WTC11 (cell line): ENCODE results near the gene PDE4B. TPM values are rescaled to one million over a fixed set of nuclear protein-coding genes. Genes with fewer than 3 reads are reported as not detected.

Experiments used
- ATAC-seq: fragments of 200-7000 bp; cut with Tn5 transposase; 2 replicates; pipeline ENCODE4 v1.10.0; 2021; ENCODE audit warnings: mild to moderate bottlenecking, moderate library complexity
- CTCF ChIA-PET: fragments of 300-600 bp; sonication (Branson Sonifier 250); formaldehyde crosslinking; loops from one replicate; lab custom pipeline; 2021; ENCODE audit warnings: antibody characterized with exemption; lab: Charles Lee
- POLR2A ChIA-PET: fragments of 350-600 bp; sonication (Branson Sonifier 250); formaldehyde crosslinking; loops from one replicate; lab custom pipeline; 2021; ENCODE audit warnings: antibody characterized with exemption; lab: Charles Lee
- DNase-seq: peaks from one replicate; pipeline ENCODE4 v3.0.0; 2021; ENCODE audit warnings: low spot score
- H3K27ac Mint-ChIP-seq: 2 replicates; pipeline ENCODE4 v1.8.0; 2021; ENCODE audit warnings: mixed read lengths
- H3K27me3 Mint-ChIP-seq: 2 replicates; pipeline ENCODE4 v1.8.0; 2021; ENCODE audit warnings: low read depth, mild to moderate bottlenecking, moderate library complexity, mixed read lengths
- H3K36me3 Mint-ChIP-seq: 2 replicates; pipeline ENCODE4 v1.8.0; 2021; ENCODE audit warnings: mixed read lengths
- H3K4me1 Mint-ChIP-seq: 2 replicates; pipeline ENCODE4 v1.8.0; 2022; ENCODE audit warnings: mixed read lengths
- H3K4me3 Mint-ChIP-seq: 2 replicates; pipeline ENCODE4 v1.8.0; 2021; ENCODE audit warnings: mild to moderate bottlenecking, moderate library complexity, mixed read lengths
- H3K9me3 Mint-ChIP-seq: 2 replicates; pipeline ENCODE4 v1.8.0; 2021; ENCODE audit warnings: mixed read lengths
- ATF1 ChIP-seq: sonication (generic); formaldehyde crosslinking; IDR thresholded peaks from 2 replicates; pipeline ENCODE4 v1.8.1; 2023; ENCODE audit warnings: mild to moderate bottlenecking, moderate library complexity, missing genetic modification reagents
- E2F4 ChIP-seq: sonication (generic); formaldehyde crosslinking; IDR thresholded peaks from 2 replicates; pipeline ENCODE4 v1.8.1; 2022; ENCODE audit warnings: low read depth, mild to moderate bottlenecking, moderate library complexity, missing genetic modification reagents, borderline replicate concordance
- ERG ChIP-seq: fragments of 250-450 bp; sonication (Bioruptor Pico); IDR thresholded peaks from 2 replicates; pipeline ENCODE4 v1.8.0; 2021; ENCODE audit warnings: mild to moderate bottlenecking
- ESRRA ChIP-seq: sonication (generic); formaldehyde crosslinking; IDR thresholded peaks from 2 replicates; pipeline ENCODE4 v1.8.1; 2022; ENCODE audit warnings: mild to moderate bottlenecking, missing genetic modification reagents, borderline replicate concordance
- FOXJ3 ChIP-seq: sonication (generic); formaldehyde crosslinking; IDR thresholded peaks from 2 replicates; pipeline ENCODE4 v1.9.0; 2021; ENCODE audit warnings: missing genetic modification reagents, mild to moderate bottlenecking, borderline replicate concordance
- IRF2 ChIP-seq: sonication (generic); formaldehyde crosslinking; IDR thresholded peaks from 2 replicates; pipeline ENCODE4 v1.8.0; 2022; ENCODE audit warnings: low read depth, missing genetic modification reagents, borderline replicate concordance
- JAZF1 ChIP-seq: fragments of 250-450 bp; sonication (Bioruptor Pico); IDR thresholded peaks from 2 replicates; pipeline ENCODE4 v1.9.0; 2021; ENCODE audit warnings: moderate library complexity, mild to moderate bottlenecking, inconsistent platforms
- JUN ChIP-seq: sonication (generic); formaldehyde crosslinking; IDR thresholded peaks from 2 replicates; pipeline ENCODE4 v1.8.0; 2023; ENCODE audit warnings: mild to moderate bottlenecking, missing genetic modification reagents
- NFYB ChIP-seq: sonication (generic); formaldehyde crosslinking; conservative IDR thresholded peaks from 2 replicates; pipeline ENCODE4 v1.8.0; 2022; ENCODE audit warnings: low read depth, missing genetic modification reagents
- NR3C1 ChIP-seq: sonication (generic); formaldehyde crosslinking; conservative IDR thresholded peaks from 2 replicates; pipeline ENCODE4 v1.8.1; 2023; ENCODE audit warnings: low read depth, mild to moderate bottlenecking, missing genetic modification reagents
- PRRX2 ChIP-seq: fragments of 250-450 bp; sonication (Bioruptor Pico); IDR thresholded peaks from 2 replicates; pipeline ENCODE4 v1.8.0; 2021; ENCODE audit warnings: mild to moderate bottlenecking
- RORB ChIP-seq: fragments of 250-450 bp; sonication (Bioruptor Pico); IDR thresholded peaks from 2 replicates; pipeline ENCODE4 v1.9.0; 2021; ENCODE audit warnings: mild to moderate bottlenecking
- TEAD1 ChIP-seq: sonication (generic); formaldehyde crosslinking; IDR thresholded peaks from 2 replicates; pipeline ENCODE4 v1.8.0; 2022; ENCODE audit warnings: mild to moderate bottlenecking, missing genetic modification reagents
- TEAD4 ChIP-seq: sonication (generic); formaldehyde crosslinking; IDR thresholded peaks from 2 replicates; pipeline ENCODE4 v1.8.0; 2022; ENCODE audit warnings: mild to moderate bottlenecking, missing genetic modification reagents
- ZNF232 ChIP-seq: sonication (generic); formaldehyde crosslinking; IDR thresholded peaks from 2 replicates; pipeline ENCODE4 v1.8.0; 2022; ENCODE audit warnings: mild to moderate bottlenecking, missing genetic modification reagents
- ZNF423 ChIP-seq: fragments of 250-450 bp; sonication (Bioruptor Pico); IDR thresholded peaks from 2 replicates; pipeline ENCODE4 v2.1.2; 2022; ENCODE audit warnings: mild to moderate bottlenecking, moderate library complexity
- ZNF425 ChIP-seq: fragments of 250-450 bp; sonication (Bioruptor Pico); conservative IDR thresholded peaks from 2 replicates; pipeline ENCODE4 v1.9.0; 2021; ENCODE audit warnings: mild to moderate bottlenecking
- ZSCAN18 ChIP-seq: fragments of 250-450 bp; sonication (Bioruptor Pico); IDR thresholded peaks from 2 replicates; pipeline ENCODE4 v2.1.2; 2022; ENCODE audit warnings: mild to moderate bottlenecking, moderate library complexity
- total RNA-seq: library from RNA; stranded (reverse); gene quantifications from 3 replicates; pipeline ENCODE4 v1.2.3, GENCODE V29; 2021
- TF ChIP-seq, protein P1 (sequence below): sonication (generic); formaldehyde crosslinking; IDR thresholded peaks from 2 replicates; pipeline ENCODE4 v1.8.0; 2022; ENCODE audit warnings: missing genetic modification reagents
- TF ChIP-seq, protein P2 (sequence below): sonication (generic); formaldehyde crosslinking; IDR thresholded peaks from 2 replicates; pipeline ENCODE4 v1.8.1; 2023; ENCODE audit warnings: mild to moderate bottlenecking, missing genetic modification reagents, moderate library complexity
- TF ChIP-seq, protein P3 (sequence below): sonication (generic); formaldehyde crosslinking; IDR thresholded peaks from 2 replicates; pipeline ENCODE4 v1.8.1; 2023; ENCODE audit warnings: mild to moderate bottlenecking, missing genetic modification reagents
- TF ChIP-seq, protein P4 (sequence below): sonication (generic); formaldehyde crosslinking; IDR thresholded peaks from 2 replicates; pipeline ENCODE4 v1.8.0; 2022; ENCODE audit warnings: mild to moderate bottlenecking, missing genetic modification reagents
- TF ChIP-seq, protein P5 (sequence below): sonication (generic); formaldehyde crosslinking; IDR thresholded peaks from 2 replicates; pipeline ENCODE4 v1.8.0; 2023; ENCODE audit warnings: missing genetic modification reagents

Gene PDE4B
- total RNA-seq, 1 experiment from 2014 or later, result 8.0 TPM

DNA sequence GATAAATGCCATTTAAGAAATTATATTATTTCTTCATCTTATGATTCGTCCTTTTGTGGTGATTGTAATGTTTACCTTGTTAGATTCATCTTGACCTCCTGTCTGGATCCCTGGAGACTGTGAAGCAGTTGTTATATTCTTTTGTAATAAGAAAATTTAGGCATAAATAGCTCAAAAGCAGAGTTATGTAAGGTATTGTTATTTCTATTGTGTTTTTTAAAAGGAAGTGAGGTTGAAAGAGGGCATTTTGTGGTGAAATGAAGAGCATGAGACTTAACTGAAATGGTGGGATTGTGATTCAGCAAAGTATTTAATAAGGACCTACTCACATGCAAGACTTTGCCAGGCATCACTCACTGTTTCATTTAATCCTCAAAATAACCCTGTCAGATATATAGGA, 104.0 kb downstream of the PDE4B start (continued):
- TF ChIP-seq NR3C1 (no peak), ZNF425 (no peak), ATF1 (CRISPR knock-in tag) (no peak), ESRRA (CRISPR knock-in tag) (no peak), ERG (CRISPR knock-in tag) (no peak), ZSCAN18 (CRISPR knock-in tag) (no peak), ZNF423 (CRISPR knock-in tag) (no peak), E2F4 (no peak)
- TF ChIP-seq, protein P1, sequence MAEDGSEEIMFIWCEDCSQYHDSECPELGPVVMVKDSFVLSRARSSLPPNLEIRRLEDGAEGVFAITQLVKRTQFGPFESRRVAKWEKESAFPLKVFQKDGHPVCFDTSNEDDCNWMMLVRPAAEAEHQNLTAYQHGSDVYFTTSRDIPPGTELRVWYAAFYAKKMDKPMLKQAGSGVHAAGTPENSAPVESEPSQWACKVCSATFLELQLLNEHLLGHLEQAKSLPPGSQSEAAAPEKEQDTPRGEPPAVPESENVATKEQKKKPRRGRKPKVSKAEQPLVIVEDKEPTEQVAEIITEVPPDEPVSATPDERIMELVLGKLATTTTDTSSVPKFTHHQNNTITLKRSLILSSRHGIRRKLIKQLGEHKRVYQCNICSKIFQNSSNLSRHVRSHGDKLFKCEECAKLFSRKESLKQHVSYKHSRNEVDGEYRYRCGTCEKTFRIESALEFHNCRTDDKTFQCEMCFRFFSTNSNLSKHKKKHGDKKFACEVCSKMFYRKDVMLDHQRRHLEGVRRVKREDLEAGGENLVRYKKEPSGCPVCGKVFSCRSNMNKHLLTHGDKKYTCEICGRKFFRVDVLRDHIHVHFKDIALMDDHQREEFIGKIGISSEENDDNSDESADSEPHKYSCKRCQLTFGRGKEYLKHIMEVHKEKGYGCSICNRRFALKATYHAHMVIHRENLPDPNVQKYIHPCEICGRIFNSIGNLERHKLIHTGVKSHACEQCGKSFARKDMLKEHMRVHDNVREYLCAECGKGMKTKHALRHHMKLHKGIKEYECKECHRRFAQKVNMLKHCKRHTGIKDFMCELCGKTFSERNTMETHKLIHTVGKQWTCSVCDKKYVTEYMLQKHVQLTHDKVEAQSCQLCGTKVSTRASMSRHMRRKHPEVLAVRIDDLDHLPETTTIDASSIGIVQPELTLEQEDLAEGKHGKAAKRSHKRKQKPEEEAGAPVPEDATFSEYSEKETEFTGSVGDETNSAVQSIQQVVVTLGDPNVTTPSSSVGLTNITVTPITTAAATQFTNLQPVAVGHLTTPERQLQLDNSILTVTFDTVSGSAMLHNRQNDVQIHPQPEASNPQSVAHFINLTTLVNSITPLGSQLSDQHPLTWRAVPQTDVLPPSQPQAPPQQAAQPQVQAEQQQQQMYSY (CRISPR knock-in tag), result no peak
- TF ChIP-seq, protein P2, sequence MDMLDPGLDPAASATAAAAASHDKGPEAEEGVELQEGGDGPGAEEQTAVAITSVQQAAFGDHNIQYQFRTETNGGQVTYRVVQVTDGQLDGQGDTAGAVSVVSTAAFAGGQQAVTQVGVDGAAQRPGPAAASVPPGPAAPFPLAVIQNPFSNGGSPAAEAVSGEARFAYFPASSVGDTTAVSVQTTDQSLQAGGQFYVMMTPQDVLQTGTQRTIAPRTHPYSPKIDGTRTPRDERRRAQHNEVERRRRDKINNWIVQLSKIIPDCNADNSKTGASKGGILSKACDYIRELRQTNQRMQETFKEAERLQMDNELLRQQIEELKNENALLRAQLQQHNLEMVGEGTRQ (CRISPR knock-in tag), result no peak
- TF ChIP-seq, protein P3, sequence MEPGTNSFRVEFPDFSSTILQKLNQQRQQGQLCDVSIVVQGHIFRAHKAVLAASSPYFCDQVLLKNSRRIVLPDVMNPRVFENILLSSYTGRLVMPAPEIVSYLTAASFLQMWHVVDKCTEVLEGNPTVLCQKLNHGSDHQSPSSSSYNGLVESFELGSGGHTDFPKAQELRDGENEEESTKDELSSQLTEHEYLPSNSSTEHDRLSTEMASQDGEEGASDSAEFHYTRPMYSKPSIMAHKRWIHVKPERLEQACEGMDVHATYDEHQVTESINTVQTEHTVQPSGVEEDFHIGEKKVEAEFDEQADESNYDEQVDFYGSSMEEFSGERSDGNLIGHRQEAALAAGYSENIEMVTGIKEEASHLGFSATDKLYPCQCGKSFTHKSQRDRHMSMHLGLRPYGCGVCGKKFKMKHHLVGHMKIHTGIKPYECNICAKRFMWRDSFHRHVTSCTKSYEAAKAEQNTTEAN (CRISPR knock-in tag), result no peak
- TF ChIP-seq, all 79 proteins: peak for 0

GRCh38 chr1:65897485-65897884, 104.8 kb downstream of the PDE4B start:
- ATAC-seq (no peak), DNase-seq (no peak)
- Mint-ChIP-seq H3K27ac (no peak overlapping the region), H3K36me3 (no peaks in the 10 kb centered on the region), H3K9me3 (peaks cover 27% of the 10 kb centered on the region), H3K4me1 (0 out of 2 replicates have a peak, but pooled peaks cover 3% of the 10 kb centered on the region), H3K4me3 (no peak overlapping the region), H3K27me3 (no peaks in the 10 kb centered on the region)
- POLR2A ChIA-PET, result no interaction called here
- CTCF ChIA-PET, result no interaction called here
- TF ChIP-seq ZSCAN18 (CRISPR knock-in tag) (no peak), JAZF1 (no peak), PRRX2 (no peak), ZNF232 (CRISPR knock-in tag) (no peak), IRF2 (CRISPR knock-in tag) (no peak), NFYB (CRISPR knock-in tag) (no peak), TEAD1 (no peak), FOXJ3 (CRISPR knock-in tag) (no peak), RORB (CRISPR knock-in tag) (no peak), JUN (CRISPR knock-in tag) (no peak), TEAD4 (CRISPR knock-in tag) (no peak)
- TF ChIP-seq, protein P4, sequence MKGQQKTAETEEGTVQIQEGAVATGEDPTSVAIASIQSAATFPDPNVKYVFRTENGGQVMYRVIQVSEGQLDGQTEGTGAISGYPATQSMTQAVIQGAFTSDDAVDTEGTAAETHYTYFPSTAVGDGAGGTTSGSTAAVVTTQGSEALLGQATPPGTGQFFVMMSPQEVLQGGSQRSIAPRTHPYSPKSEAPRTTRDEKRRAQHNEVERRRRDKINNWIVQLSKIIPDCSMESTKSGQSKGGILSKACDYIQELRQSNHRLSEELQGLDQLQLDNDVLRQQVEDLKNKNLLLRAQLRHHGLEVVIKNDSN, result no peak
- TF ChIP-seq, protein P5, sequence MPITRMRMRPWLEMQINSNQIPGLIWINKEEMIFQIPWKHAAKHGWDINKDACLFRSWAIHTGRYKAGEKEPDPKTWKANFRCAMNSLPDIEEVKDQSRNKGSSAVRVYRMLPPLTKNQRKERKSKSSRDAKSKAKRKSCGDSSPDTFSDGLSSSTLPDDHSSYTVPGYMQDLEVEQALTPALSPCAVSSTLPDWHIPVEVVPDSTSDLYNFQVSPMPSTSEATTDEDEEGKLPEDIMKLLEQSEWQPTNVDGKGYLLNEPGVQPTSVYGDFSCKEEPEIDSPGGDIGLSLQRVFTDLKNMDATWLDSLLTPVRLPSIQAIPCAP (CRISPR knock-in tag), result no peak
